WTC11 (cell line): ENCODE results near the gene PUS1. TPM values are rescaled to one million over a fixed set of nuclear protein-coding genes. Genes with fewer than 3 reads are reported as not detected.
A peak's percentile ranks its signal among the peaks of the same experiment; 100 is the strongest.

Experiments used
- ATAC-seq: fragments of 200-7000 bp; cut with Tn5 transposase; 2 replicates; pipeline ENCODE4 v1.10.0; 2021; ENCODE audit warnings: mild to moderate bottlenecking, moderate library complexity
- CTCF ChIA-PET: fragments of 300-600 bp; sonication (Branson Sonifier 250); formaldehyde crosslinking; loops from one replicate; lab custom pipeline; 2021; ENCODE audit warnings: antibody characterized with exemption; lab: Charles Lee
- POLR2A ChIA-PET: fragments of 350-600 bp; sonication (Branson Sonifier 250); formaldehyde crosslinking; loops from one replicate; lab custom pipeline; 2021; ENCODE audit warnings: antibody characterized with exemption; lab: Charles Lee
- DNase-seq: peaks from one replicate; pipeline ENCODE4 v3.0.0; 2021; ENCODE audit warnings: low spot score
- H3K27ac Mint-ChIP-seq: 2 replicates; pipeline ENCODE4 v1.8.0; 2021; ENCODE audit warnings: mixed read lengths
- H3K27me3 Mint-ChIP-seq: 2 replicates; pipeline ENCODE4 v1.8.0; 2021; ENCODE audit warnings: low read depth, mild to moderate bottlenecking, moderate library complexity, mixed read lengths
- H3K36me3 Mint-ChIP-seq: 2 replicates; pipeline ENCODE4 v1.8.0; 2021; ENCODE audit warnings: mixed read lengths
- H3K4me1 Mint-ChIP-seq: 2 replicates; pipeline ENCODE4 v1.8.0; 2022; ENCODE audit warnings: mixed read lengths
- H3K4me3 Mint-ChIP-seq: 2 replicates; pipeline ENCODE4 v1.8.0; 2021; ENCODE audit warnings: mild to moderate bottlenecking, moderate library complexity, mixed read lengths
- H3K9me3 Mint-ChIP-seq: 2 replicates; pipeline ENCODE4 v1.8.0; 2021; ENCODE audit warnings: mixed read lengths
- CREB1 ChIP-seq: sonication (generic); formaldehyde crosslinking; IDR thresholded peaks from 2 replicates; pipeline ENCODE4 v1.8.0; 2023; ENCODE audit warnings: mild to moderate bottlenecking, missing genetic modification reagents
- CREM ChIP-seq: sonication (generic); formaldehyde crosslinking; IDR thresholded peaks from 2 replicates; pipeline ENCODE4 v1.8.1; 2022; ENCODE audit warnings: mild to moderate bottlenecking, missing genetic modification reagents, moderate library complexity
- E2F5 ChIP-seq: sonication (generic); formaldehyde crosslinking; IDR thresholded peaks from 2 replicates; pipeline ENCODE4 v1.8.1; 2022; ENCODE audit warnings: mild to moderate bottlenecking, moderate library complexity, missing genetic modification reagents
- ESRRA ChIP-seq: sonication (generic); formaldehyde crosslinking; IDR thresholded peaks from 2 replicates; pipeline ENCODE4 v1.8.1; 2022; ENCODE audit warnings: mild to moderate bottlenecking, missing genetic modification reagents, borderline replicate concordance
- GABPB1 ChIP-seq: sonication (generic); formaldehyde crosslinking; IDR thresholded peaks from 2 replicates; pipeline ENCODE4 v1.8.1; 2023; ENCODE audit warnings: mild to moderate bottlenecking, missing genetic modification reagents
- JAZF1 ChIP-seq: fragments of 250-450 bp; sonication (Bioruptor Pico); IDR thresholded peaks from 2 replicates; pipeline ENCODE4 v1.9.0; 2021; ENCODE audit warnings: moderate library complexity, mild to moderate bottlenecking, inconsistent platforms
- MAX ChIP-seq: sonication (generic); formaldehyde crosslinking; IDR thresholded peaks from 2 replicates; pipeline ENCODE4 v1.8.0; 2022; ENCODE audit warnings: mild to moderate bottlenecking, missing genetic modification reagents
- NFATC4 ChIP-seq: fragments of 250-450 bp; sonication (Bioruptor Pico); IDR thresholded peaks from 2 replicates; pipeline ENCODE4 v1.9.0; 2021; ENCODE audit warnings: mild to moderate bottlenecking
- RORB ChIP-seq: fragments of 250-450 bp; sonication (Bioruptor Pico); IDR thresholded peaks from 2 replicates; pipeline ENCODE4 v1.9.0; 2021; ENCODE audit warnings: mild to moderate bottlenecking
- SMAD4 ChIP-seq: sonication (generic); formaldehyde crosslinking; IDR thresholded peaks from 2 replicates; pipeline ENCODE4 v1.8.0; 2022; ENCODE audit warnings: mild to moderate bottlenecking, missing genetic modification reagents
- SP1 ChIP-seq: sonication (generic); formaldehyde crosslinking; conservative IDR thresholded peaks from 2 replicates; pipeline ENCODE4 v1.8.1; 2022; ENCODE audit warnings: missing genetic modification reagents
- TCF7 ChIP-seq: sonication (generic); formaldehyde crosslinking; IDR thresholded peaks from 2 replicates; pipeline ENCODE4 v1.8.0; 2022; ENCODE audit warnings: mild to moderate bottlenecking, low read depth, missing genetic modification reagents, moderate library complexity
- ZBTB21 ChIP-seq: sonication (generic); formaldehyde crosslinking; IDR thresholded peaks from 2 replicates; pipeline ENCODE4 v1.8.1; 2023; ENCODE audit warnings: mild to moderate bottlenecking, missing genetic modification reagents, borderline replicate concordance
- ZNF317 ChIP-seq: sonication (generic); formaldehyde crosslinking; IDR thresholded peaks from 2 replicates; pipeline ENCODE4 v1.8.1; 2023; ENCODE audit warnings: low read depth, mild to moderate bottlenecking, moderate library complexity, missing genetic modification reagents, borderline replicate concordance
- ZSCAN18 ChIP-seq: fragments of 250-450 bp; sonication (Bioruptor Pico); IDR thresholded peaks from 2 replicates; pipeline ENCODE4 v2.1.2; 2022; ENCODE audit warnings: mild to moderate bottlenecking, moderate library complexity
- total RNA-seq: library from RNA; stranded (reverse); gene quantifications from 3 replicates; pipeline ENCODE4 v1.2.3, GENCODE V29; 2021
- TF ChIP-seq, protein P1 (sequence below): sonication (generic); formaldehyde crosslinking; IDR thresholded peaks from 2 replicates; pipeline ENCODE4 v1.8.0; 2022; ENCODE audit warnings: mild to moderate bottlenecking, missing genetic modification reagents
- TF ChIP-seq, protein P2 (sequence below): sonication (generic); formaldehyde crosslinking; conservative IDR thresholded peaks from 2 replicates; pipeline ENCODE4 v1.8.1; 2022; ENCODE audit warnings: mild to moderate bottlenecking, missing genetic modification reagents
- TF ChIP-seq, protein P3 (sequence below): sonication (generic); formaldehyde crosslinking; IDR thresholded peaks from 2 replicates; pipeline ENCODE4 v1.8.1; 2023; ENCODE audit warnings: mild to moderate bottlenecking, missing genetic modification reagents, moderate library complexity

PUS1 gene
- total RNA-seq, 1 experiment from 2014 or later, result 97.4 TPM

DNA sequence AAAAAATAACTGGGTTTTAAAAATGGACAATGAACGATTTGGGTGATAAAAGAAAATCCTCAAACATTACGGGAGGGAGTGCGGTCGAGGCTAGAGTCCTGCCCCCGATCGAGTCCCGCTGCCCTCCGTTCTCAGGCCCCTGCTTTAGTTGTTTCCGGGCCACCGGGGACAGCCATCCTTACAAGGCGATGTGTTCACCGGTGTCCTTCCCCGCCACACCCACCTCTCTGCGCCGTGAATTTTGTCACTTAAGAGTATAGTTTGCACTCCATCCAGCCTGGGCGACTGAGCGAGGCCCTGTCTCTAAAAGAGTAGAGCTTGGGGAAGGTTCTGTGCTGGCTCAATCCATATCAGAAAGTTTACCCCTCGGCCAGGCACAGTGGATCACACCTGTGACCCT is 31.8 kb upstream of the PUS1 start:
- ChIA-PET CTCF (interaction anchor here (1.3 kb wide), 1 partner anchor 46 kb away, joined by 3 read pairs; no protein-coding TSS in a partner anchor), POLR2A (interaction anchor here (0.7 kb wide), 1 partner anchor 86 kb away, joined by 8 read pairs; no protein-coding TSS in a partner anchor)
- H3K27me3 Mint-ChIP-seq, result no peaks in the 10 kb centered on the region
- no peak overlapping the region for H3K4me3 Mint-ChIP-seq
- H3K9me3 Mint-ChIP-seq, result no peaks in the 10 kb centered on the region
- DNase-seq, result no peak
- H3K27ac Mint-ChIP-seq, result peak overlapping the region; percentile 65
- no peaks in the 10 kb centered on the region for H3K36me3 Mint-ChIP-seq
- ATAC-seq, result no peak
- no peak for TF ChIP-seq RORB (CRISPR knock-in tag)
- TF ChIP-seq ESRRA (CRISPR knock-in tag), result no peak
- no peak for TF ChIP-seq MAX
- TF ChIP-seq, protein P1, sequence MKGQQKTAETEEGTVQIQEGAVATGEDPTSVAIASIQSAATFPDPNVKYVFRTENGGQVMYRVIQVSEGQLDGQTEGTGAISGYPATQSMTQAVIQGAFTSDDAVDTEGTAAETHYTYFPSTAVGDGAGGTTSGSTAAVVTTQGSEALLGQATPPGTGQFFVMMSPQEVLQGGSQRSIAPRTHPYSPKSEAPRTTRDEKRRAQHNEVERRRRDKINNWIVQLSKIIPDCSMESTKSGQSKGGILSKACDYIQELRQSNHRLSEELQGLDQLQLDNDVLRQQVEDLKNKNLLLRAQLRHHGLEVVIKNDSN, result no peak
- TF ChIP-seq, all 79 proteins: peak for 0
- H3K4me1 Mint-ChIP-seq, result peaks cover 10% of the 10 kb centered on the region; the same call in 1 of the 2 replicates

DNA sequence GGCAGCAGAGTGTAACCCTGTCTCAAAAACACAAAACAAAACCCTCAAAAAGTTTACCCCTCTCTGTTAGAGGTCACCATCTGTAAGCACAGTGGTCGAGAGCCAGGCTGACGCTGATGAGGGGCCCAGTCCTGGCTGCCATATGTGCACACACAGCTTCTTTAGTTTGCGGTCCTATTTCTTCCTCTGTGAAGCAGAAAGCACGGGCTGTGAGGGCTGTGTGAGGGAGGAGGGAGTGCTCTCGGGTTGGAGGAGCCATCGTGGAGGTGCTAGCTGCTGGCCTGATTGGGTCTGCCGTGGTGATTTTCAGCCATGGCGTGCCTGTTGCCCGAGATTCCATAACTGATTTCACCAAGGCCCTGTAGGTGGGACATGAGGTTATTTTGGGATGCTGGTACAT is 31.2 kb upstream of the PUS1 start:
- POLR2A ChIA-PET, result interaction anchor here (0.5 kb wide), 1 partner anchor 33 kb away, joined by 5 read pairs; no protein-coding TSS in a partner anchor
- Mint-ChIP-seq H3K27ac (no peak overlapping the region), H3K4me3 (no peak overlapping the region), H3K4me1 (peaks cover 10% of the 10 kb centered on the region; the same call in 1 of the 2 replicates), H3K27me3 (no peaks in the 10 kb centered on the region), H3K9me3 (no peaks in the 10 kb centered on the region), H3K36me3 (no peaks in the 10 kb centered on the region)
- ATAC-seq, result no peak
- TF ChIP-seq, protein P2, sequence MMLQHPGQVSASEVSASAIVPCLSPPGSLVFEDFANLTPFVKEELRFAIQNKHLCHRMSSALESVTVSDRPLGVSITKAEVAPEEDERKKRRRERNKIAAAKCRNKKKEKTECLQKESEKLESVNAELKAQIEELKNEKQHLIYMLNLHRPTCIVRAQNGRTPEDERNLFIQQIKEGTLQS (CRISPR knock-in tag), result no peak
- TF ChIP-seq CREB1 (CRISPR knock-in tag), result no peak
- TF ChIP-seq ZNF317 (CRISPR knock-in tag), result no peak
- no peak for TF ChIP-seq ZSCAN18 (CRISPR knock-in tag)
- TF ChIP-seq SP1, result no peak
- TF ChIP-seq ZBTB21, result no peak
- no peak for TF ChIP-seq GABPB1 (CRISPR knock-in tag)
- no peak for DNase-seq
- CTCF ChIA-PET, result no interaction called here

DNA sequence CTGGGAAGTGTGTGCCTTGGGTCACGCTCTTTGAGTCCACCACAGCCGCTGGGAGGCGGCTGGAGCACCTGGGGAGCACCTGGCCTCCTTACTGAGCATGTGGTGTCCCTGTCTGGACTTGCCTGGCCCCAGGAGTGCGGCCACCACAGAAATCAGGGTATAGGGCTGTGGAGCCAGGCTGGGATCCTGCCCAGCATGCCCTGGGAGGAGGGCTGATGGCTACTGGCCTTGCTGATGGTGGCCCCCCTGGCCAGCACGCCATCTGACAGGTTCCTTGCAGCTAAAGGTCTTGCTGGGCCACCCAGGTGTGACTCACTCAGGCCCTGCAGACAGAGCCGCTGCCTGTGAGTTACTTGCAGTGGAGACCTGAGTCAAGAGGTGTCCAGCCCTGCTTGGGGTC is 28.7 kb upstream of the PUS1 start:
- Mint-ChIP-seq H3K9me3 (no peaks in the 10 kb centered on the region), H3K36me3 (no peaks in the 10 kb centered on the region), H3K27me3 (no peaks in the 10 kb centered on the region), H3K4me1 (peaks cover 6% of the 10 kb centered on the region; the same call in 1 of the 2 replicates), H3K4me3 (no peak overlapping the region), H3K27ac (peak overlapping the region; percentile 84)
- CTCF ChIA-PET, result interaction anchor here (0.7 to 0.9 kb wide), 2 partner anchors 15 to 30 kb away, joined by 3 to 5 read pairs; no protein-coding TSS in a partner anchor
- no peak for ATAC-seq
- no peak for TF ChIP-seq ZSCAN18 (CRISPR knock-in tag)
- TF ChIP-seq CREM (CRISPR knock-in tag), result no peak
- TF ChIP-seq SMAD4, result no peak
- TF ChIP-seq, protein P3, sequence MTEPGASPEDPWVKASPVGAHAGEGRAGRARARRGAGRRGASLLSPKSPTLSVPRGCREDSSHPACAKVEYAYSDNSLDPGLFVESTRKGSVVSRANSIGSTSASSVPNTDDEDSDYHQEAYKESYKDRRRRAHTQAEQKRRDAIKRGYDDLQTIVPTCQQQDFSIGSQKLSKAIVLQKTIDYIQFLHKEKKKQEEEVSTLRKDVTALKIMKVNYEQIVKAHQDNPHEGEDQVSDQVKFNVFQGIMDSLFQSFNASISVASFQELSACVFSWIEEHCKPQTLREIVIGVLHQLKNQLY (CRISPR knock-in tag), result no peak
- no peak for TF ChIP-seq NFATC4 (CRISPR knock-in tag)
- TF ChIP-seq JAZF1 (CRISPR knock-in tag), result no peak
- TF ChIP-seq TCF7, result no peak
- no peak for TF ChIP-seq E2F5 (CRISPR knock-in tag)
- TF ChIP-seq, all 79 proteins: peak for 0
- POLR2A ChIA-PET, result no interaction called here
- no peak for DNase-seq
